Renal pelvis (tissue), 4 donors: ENCODE results near the gene RUNX1. TPM values are rescaled to one million over a fixed set of nuclear protein-coding genes. Genes with fewer than 3 reads are reported as not detected.

Experiments
- DNase-seq: peaks from one replicate; pipeline ENCODE4 v3.0.0-alpha.2; 2013
- polyA plus RNA-seq, 3 donors: library from polyadenylated mRNA; unstranded; fragments of 120-200 nt; gene quantifications; one replicate each; pipeline ENCODE4 v1.2.1, GENCODE V29; 2013; ENCODE audit not compliant: insufficient read length in 3 of 3

Gene RUNX1
- polyA plus RNA-seq, 3 donors, result 2.2 to 3.1 (median 2.6) TPM

GRCh38 chr21:34858559-34858958 lies 190.5 kb downstream of the RUNX1 start:
- DNase-seq, result no peak

DNA sequence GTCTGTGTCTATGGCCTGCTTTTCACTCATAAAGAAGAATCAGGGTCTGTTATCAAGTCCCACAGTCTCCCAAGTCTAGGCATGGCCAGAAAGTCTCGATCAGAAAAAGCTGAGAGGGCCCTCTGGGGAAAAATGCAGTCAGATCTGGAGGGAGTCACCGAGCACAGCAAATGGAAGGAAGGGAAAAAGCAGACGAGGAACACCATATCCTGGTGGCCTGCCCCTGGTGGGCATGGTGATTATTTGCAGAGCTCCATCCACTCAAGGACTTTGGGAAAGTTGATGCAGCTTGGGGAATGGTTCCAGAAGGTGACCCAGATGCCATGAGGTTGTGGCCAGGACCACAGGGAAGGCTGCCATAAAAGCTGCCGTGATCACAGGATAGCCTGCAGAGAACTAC lies 191.2 kb downstream of the RUNX1 start:
- no peak for DNase-seq

DNA sequence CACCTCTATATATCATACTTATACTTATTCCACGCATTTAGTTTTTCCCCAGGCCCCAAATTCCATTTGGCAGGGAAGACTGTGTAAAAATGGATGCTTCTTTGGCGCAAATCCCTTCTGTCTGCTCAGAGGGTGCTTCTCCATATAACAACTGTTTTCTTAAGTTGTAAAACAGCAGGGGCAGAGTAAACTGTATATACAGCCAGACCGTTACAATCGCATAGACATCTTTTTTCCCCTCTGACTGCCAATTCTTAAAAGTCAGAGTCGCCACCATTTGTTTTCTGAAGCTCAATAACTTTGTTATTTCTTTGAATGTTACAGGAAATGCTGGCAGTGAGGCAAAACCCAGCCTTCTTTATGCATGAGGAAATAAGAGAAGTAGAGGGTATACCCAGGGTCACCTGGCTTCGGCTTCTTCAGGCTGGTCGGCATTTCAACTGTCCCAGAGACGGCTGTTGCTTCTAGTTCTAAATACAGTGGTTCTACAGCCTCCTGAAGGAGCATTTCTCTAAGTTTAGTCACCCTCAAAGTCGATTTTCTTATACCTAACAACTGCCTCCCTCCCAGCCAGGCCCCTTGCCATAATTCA lies 191.9 kb downstream of the RUNX1 start:
- DNase-seq, result no peak

GRCh38 chr21:34852448-34852847 lies 196.7 kb downstream of the RUNX1 start:
- DNase-seq, result no peak

DNA sequence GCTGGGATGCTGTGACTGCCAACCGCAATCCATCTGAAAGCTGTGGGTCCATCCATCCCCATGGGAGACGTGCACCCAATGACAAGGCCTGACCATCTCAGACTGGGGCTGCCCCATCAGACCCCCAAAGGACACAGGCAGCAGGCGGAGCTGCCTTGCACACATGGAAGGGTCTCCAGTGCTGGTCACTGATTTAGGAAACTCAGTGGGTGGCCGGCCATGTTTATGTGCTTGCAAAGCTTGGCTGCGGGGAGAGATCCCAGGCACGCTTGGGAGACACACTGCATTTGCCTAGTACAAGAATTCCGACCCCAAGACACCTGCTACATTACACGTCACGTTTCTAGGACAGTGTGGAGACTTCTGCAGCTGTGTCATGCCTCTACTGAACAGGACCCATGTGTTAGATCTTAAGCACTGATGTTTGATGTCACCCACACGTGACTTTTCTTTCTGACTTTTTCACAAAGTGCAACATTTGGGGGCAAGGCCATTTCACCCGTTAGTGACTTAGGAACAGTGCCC lies 198.9 kb downstream of the RUNX1 start:
- DNase-seq, result no peak

DNA sequence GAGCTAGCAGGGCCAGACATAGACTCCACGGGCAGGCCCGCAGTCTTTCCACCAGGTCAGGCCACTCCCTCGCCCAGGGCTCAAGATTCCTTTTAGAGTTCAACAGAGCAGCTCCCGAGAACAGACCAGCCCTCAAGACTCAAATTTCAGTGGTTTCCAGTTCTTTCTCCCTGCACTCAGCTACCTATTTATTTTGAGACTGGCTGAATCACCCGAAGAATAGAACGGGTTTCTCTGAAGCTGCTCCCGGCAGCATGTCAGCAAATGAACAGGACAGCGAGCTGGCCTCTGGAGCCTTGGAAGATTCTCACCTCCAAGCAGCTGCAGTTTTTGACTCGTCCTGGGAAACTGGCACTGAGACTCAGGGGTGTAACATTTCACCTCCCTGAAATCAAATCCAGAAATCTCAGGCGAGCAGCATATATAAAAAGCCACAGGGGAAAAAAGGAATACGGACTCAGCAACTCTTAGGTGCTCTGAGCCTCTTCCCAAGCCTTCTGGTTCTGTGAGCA lies 202.4 kb downstream of the RUNX1 start:
- no peak for DNase-seq

GRCh38 chr21:34845521-34846451 lies 203.3 kb downstream of the RUNX1 start:
- DNase-seq, result peak; percentile 40

DNA sequence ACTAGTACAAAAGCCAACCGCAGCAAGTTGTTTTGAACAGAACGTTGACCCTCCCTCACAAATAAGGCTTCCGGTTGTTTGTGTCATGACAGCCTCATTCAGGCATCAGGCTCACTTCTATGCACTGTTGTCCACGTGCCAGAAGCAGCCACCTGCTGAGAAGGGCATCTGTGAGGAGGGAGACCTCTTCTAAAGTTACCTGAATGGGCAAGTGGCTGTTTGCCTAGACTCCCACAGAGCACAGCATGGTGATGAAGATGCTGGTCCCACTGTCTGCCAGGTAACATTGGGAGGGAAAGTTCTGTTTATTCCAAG lies 204.2 kb downstream of the RUNX1 start:
- no peak for DNase-seq

DNA sequence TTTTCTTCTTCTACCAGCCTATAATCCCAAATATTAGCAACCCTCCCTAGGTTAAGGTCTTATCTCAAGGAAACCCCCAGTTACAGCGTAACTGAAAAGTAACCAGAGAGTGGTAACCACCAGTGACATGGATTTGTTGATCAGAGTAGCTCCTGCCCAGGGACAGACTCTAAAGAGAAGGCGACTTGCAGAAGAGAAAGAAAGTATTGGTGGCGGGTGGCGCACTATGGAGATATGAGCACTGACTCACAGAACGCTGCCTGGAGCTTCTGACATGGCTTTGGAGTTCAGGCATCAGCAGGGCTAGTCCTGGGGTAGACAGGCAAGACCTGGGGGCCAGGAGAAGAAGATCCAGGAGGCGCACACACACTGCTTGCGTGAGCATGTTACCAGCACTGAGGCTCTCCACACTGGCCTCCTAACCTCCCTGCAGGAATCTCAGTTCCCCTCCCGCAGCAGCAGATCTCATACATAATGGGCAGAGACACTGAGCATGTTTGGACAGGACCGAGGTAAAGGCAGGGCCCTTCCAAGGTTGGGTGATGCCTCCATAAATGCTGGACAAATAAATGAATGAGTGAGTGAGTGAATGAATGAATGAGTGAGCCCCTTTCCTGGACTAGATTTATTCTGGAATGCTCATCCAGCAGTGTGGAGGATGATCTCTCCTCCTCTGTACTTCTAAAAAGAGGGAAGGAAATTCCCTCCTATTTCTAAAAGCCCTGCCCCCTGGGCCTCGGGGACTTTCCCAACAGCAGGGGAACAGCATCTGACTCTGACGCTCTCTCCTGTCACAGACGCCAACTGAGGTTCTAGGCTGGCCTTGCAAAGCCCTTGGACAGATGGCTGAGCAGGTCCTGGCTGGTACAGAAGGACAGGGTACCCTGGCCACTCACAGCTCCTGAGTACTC lies 204.8 kb downstream of the RUNX1 start:
- DNase-seq, result no peak

DNA sequence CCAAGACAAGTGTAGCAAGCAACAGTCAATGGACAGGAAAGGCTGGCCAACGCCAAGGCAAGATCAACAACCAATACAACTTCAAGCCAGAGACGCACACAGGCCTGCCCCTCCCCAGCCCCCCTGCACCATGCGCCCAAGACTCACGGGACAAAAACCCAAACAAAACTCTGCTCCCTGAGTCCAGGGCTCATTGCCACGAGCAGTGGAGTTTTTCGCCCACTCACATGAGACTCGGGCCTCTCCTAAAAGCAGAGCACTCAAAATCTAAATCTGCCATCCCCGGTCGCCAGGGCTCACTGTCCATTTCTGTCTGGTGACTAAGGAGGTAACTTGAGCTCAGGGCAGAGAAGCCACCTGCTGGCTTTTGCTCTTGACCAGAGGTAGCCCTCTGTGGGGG lies 205.5 kb downstream of the RUNX1 start:
- no peak for DNase-seq

DNA sequence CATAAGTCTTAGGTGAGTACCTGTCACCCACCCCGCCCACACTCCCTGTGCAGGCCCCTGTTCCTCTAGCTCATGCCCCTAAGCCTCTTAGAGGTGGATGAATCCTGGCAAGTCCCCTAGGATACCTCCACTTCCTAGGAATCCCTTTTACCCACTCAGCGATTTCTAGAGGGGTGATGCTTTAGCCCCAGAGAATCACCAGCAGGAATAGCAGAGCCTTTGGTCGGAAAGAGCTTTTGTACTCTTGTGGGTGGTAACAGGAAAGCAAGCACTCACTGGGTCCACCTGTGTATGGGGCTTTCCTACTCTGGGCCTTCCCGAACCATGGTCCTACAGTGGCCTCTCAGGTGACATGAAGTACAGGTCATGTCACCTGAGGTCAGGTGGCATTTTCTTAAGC lies 207.9 kb downstream of the RUNX1 start:
- DNase-seq, result no peak

GRCh38 chr21:34840693-34841092 lies 208.4 kb downstream of the RUNX1 start:
- no peak for DNase-seq

DNA sequence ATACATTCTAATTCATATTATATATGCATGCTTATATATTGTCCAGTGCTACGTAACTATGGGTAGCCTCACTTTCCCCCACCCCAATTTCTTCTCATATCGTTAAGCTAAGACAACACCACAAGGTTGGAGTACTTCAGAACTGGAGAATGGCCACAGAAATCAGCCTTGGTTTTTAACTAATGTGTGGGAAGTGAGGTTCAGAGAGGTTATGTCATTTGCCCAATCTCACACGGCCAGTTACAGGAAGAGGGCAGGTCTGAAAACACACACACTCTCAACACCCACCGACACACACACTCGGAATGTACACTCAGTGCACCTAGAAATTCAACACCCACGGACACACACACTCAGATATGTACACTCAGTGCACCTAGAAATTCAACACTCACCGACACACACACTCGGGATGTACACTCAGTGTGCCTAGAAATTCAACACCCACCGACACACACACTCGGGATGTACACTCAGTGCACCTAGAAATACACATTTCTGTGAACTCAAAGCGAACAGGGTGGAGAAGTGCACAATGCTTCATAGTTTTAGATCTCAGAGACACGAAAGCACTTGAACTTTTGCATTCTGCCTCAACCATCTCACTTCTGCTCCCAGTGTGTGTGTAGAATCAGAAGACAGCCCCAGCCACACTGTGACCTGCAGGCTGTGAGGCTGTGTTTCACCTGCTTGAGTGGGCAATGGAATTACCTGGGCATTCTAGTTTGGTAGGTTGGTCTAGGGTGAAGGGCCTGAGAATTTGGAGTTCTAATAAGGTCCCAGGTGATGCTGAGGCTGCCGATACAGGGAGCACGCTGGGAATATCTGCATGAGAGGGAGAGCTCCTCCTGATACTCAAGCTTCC lies 209.9 kb downstream of the RUNX1 start:
- no peak for DNase-seq

DNA sequence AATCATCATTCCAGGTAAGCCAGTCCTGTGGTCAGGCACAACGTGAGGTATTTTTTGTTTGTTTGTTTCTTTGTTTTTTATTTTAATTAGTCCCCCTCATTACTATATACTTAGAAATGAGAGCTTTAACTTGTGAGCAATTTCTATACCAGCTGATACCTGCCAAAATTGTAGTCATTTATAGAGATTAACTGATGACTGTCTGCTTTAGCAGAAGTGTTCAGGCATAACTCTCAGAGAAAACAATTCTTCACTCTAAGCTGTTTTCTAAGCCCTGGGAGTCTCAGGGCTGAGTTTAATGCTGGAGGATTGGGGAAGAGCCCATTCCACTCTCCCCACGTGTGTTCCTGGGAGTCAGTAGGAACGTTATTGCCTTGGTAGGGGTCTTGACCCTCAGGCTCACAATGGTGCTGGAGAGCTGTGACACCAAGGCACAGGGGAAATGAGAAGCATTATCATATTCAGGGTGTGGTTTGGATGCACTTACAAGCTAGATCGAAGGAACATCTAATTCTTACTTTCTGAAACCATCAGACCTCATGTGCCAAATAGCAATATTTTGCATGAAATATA lies 212.1 kb downstream of the RUNX1 start:
- no peak for DNase-seq

DNA sequence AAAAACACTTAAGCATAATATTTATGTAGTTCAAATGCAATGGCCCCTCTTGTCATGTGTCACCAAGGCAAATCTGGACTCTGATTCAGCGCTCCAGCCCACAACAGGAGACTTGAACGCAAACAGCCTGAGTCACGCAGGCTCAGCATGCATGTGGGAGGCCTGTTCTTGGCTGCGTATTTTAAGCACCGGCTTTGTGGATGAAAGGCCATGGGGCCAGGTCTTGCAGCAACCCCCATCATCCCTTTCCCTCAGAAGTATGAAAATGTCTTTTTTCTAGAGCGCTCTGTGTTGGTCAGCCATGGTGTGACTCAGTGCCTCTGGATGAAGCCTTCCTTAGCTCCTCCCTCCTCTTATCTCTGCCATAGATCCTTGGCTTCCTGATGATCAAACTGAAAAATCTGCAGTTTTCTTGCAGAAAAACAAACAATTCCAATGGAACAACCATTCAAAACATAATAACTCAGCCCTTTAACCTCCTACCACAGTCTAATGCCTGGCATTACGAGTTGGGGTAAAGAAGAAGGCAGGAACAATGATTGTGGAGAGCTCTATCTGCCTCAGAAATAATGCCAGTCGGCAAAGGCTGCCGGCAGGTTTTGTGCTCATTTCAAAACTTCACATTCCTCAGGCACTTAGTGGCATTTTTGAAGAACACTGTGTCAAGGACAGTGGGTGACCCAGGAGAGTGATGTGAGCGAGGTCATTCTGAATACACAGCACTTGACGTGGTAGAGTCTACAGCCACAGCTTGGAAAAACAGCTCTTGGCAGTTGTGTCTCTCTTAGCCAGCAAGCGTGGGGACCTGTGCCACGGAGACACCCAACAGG lies 212.8 kb downstream of the RUNX1 start:
- no peak for DNase-seq

DNA sequence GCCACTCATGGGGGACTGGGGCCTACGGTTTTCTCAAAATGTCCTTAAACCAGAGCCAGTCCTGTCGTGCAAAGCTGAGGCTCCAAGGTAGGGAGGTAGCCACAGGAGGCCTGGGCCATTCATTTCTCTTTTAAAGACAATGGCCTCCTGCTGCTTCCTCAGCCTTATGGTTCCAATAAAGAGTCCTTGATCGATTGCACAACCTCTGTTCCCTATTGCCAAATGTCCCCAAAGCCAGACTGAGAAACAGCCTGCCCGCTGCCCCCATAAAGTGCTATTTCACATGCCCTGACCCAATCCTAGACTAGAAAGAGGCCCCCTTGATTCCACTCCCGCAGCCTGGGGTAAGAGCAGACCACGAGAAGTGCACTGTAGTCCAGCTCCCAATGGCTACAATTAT lies 213.6 kb downstream of the RUNX1 start:
- DNase-seq, result no peak

DNA sequence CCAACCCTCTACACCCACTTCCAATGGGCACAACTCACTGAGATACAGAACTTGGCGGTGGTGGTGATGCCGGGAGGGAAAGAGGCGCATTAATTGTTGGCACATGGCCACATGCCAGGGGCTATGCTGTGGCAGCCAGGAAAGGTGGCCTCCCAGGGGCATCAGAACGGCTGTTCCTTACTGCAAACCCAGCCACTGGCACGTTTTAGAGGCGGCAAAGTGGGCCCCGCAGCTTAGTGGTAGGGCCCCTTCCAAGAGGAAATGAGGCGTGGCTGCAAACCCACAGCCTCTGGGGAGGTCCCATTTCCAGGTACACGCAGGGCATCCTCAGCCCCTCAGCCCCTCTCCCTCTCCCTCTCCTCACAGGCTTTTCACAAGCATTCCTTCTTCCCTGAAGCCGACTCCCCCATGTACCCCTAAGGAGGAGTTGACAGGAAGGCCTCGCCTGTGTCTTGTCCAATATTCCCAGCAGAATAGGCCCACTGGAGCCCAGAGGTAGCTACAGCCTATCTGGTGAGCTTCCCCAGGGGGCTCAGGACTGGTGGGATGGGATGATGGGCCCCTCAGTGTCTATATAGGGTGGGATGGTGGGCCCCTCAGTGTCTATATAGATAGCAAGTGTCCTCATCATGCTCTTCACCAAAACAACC lies 214.1 kb downstream of the RUNX1 start:
- no peak for DNase-seq

DNA sequence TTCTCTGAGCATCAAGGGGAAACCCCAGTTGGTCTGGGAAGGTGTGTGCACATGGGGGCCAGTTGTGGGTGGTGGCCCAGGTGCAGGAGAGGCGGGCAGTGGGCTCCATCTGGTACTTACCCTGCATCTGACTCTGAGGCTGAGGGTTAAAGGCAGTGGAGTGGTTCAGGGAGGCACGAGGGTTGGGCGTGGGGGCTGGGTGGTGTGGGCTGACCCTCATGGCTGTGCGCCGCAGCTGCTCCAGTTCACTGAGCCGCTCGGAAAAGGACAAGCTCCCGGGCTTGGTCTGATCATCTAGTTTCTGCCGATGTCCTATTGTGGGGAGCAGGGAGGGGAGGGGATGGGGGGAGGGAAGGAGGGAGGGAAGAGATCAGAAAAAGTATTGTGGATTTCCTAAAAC lies 214.8 kb downstream of the RUNX1 start:
- no peak for DNase-seq

DNA sequence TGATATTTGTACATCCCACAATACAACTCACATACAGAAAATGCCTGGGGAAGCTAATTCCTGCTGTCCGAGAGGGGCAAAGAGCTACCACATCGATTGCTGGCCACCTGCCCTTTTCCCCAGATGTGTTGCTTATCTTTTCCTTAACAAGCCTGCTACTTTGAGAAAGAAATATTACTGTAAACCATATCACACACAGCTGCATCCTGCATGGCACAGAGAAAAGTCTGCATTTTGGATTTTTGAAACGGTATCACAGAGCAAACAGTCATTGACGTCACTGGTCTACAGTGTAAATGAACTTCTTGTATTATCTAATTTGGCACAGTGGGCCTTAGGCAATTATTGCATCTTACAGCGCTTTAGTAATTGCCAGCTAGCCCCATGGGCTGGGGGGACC lies 215.6 kb downstream of the RUNX1 start:
- no peak for DNase-seq
